Measurements from ENCODE around the gene THNSL1.

The THNSL1 gene

GRCh38 chr10:25064401-25064800 lies 48.0 kb downstream of the THNSL1 start:
- H3K9me3 ChIP-seq (ENCODE audit: control insufficient read depth, insufficient read depth, low read depth, low read length) = no peaks in the 10 kb centered on the region
- H3K4me3 ChIP-seq (ENCODE audit: low read depth, low read length) = no peak overlapping the region
- POLR2A ChIA-PET = no interaction called here
- CTCF ChIA-PET = interaction anchor here (0.6 to 5.7 kb wide), 2 partner anchors 17 to 40 kb away, joined by 3 to 22 read pairs; no protein-coding TSS in a partner anchor
- no peaks in the 10 kb centered on the region for H3K36me3 ChIP-seq (ENCODE audit: control insufficient read depth in 2 of 2, insufficient read depth in 1 of 2, low read length in 2 of 2)
- H3K27ac ChIP-seq (ENCODE audit: extremely low read depth, low read depth, low read length) = no peak overlapping the region
- TF ChIP-seq ZNF600 (tag by site-specific recombination; IDR thresholded peaks at IDR 0.05) = no peak
- no peak for TF ChIP-seq ZNF571 (tag by site-specific recombination; IDR thresholded peaks at IDR 0.05)
- no peak for TF ChIP-seq ZNF76 (tag by site-specific recombination; IDR thresholded peaks at IDR 0.05; ENCODE audit: borderline replicate concordance, low read depth)
- no peak for TF ChIP-seq PRDM4 (tag by site-specific recombination; IDR thresholded peaks at IDR 0.05)
- no peak for TF ChIP-seq BCL6B (tag by site-specific recombination; IDR thresholded peaks at IDR 0.05)
- TF ChIP-seq ZNF48 (tag by site-specific recombination; IDR thresholded peaks at IDR 0.05) = no peak
- TF ChIP-seq AEBP2 (tag by site-specific recombination; IDR thresholded peaks at IDR 0.05; ENCODE audit: borderline replicate concordance) = no peak
- no peak for TF ChIP-seq ZNF132 (tag by site-specific recombination; IDR thresholded peaks at IDR 0.05; ENCODE audit: borderline replicate concordance)
- TF ChIP-seq ELK4 (IDR thresholded peaks at IDR 0.05; ENCODE audit: borderline replicate concordance, low read depth, low read length) = no peak
- no peak for TF ChIP-seq ZNF510 (tag by site-specific recombination; IDR thresholded peaks at IDR 0.05; ENCODE audit: insufficient replicate concordance)
- no peak for TF ChIP-seq KLF1 (tag by site-specific recombination; IDR thresholded peaks at IDR 0.05)
- TF ChIP-seq ZNF239 (tag by site-specific recombination; IDR thresholded peaks at IDR 0.05) = no peak
- TF ChIP-seq ZNF529 (tag by site-specific recombination; IDR thresholded peaks at IDR 0.05; ENCODE audit: insufficient replicate concordance) = no peak
- no peak for TF ChIP-seq OVOL3 (tag by site-specific recombination; IDR thresholded peaks at IDR 0.05)
- TF ChIP-seq ZNF26 (tag by site-specific recombination; IDR thresholded peaks at IDR 0.05) = no peak
- no peak for TF ChIP-seq ZNF701 (tag by site-specific recombination; IDR thresholded peaks at IDR 0.05)
- no peak for TF ChIP-seq ZNF843 (tag by site-specific recombination; IDR thresholded peaks at IDR 0.05)
- TF ChIP-seq ZNF362 (tag by site-specific recombination; IDR thresholded peaks at IDR 0.05) = no peak
- TF ChIP-seq ZNF404 (tag by site-specific recombination; IDR thresholded peaks at IDR 0.05) = no peak
- peaks cover 6% of the 10 kb centered on the region; the same call in 1 of the 2 replicates for H3K4me1 ChIP-seq (ENCODE audit: control insufficient read depth, insufficient read depth, low read length)
